Adrenal gland (tissue), 12 donors: Measurements from ENCODE around the gene MYO5B. TPM values are rescaled to one million over a fixed set of nuclear protein-coding genes. Genes with fewer than 3 reads are reported as not detected.

Experiments used
- DNase-seq, 7 donors: peaks; one replicate each; pipeline ENCODE4 v3.0.0-alpha.2; 2019 to 2020
- H3K27ac ChIP-seq, 5 donors: fragments of 200-600 bp; sonication (generic) in 4 of 5; 1 replicate in 3 of 5; 2 replicates in 2 of 5; pipeline versions ENCODE4 v1.5.1 to v1.8.0; 2016 to 2020; ENCODE audit warnings: mild to moderate bottlenecking in 1 of 5
- H3K27me3 ChIP-seq: fragments of 200-600 bp; 2 replicates; pipeline ENCODE4 v1.8.0; 2021
- H3K36me3 ChIP-seq, 2 donors: fragments of 200-600 bp; replicated peaks in 1 of 2; 1 replicate in 1 of 2; 2 replicates in 1 of 2; pipeline versions ENCODE4 v1.5.1 to v1.8.0; 2018 to 2022
- H3K4me1 ChIP-seq, 2 donors: fragments of 200-600 bp; replicated peaks in 1 of 2; 1 replicate in 1 of 2; 2 replicates in 1 of 2; pipeline versions ENCODE4 v1.5.1 to v1.8.0; 2018 to 2021
- H3K4me3 ChIP-seq, 4 donors: fragments of 200-600 bp; sonication (generic) in 3 of 4; one replicate each; pipeline ENCODE4 v1.5.1; 2016 to 2018
- H3K9me3 ChIP-seq, 3 donors: fragments of 200-600 bp; sonication (generic) in 1 of 3; replicated peaks in 1 of 3; 1 replicate in 2 of 3; 2 replicates in 1 of 3; pipeline versions ENCODE4 v1.5.1 to v1.8.0; 2016 to 2021
- POLR2A ChIP-seq, 2 donors: fragments of 450-650 bp; IDR thresholded peaks; one replicate each; pipeline ENCODE4 v1.6.1; 2017; ENCODE audit warnings: antibody characterized with exemption in 2 of 2, mild to moderate bottlenecking in 2 of 2, moderate library complexity in 1 of 2
- WGBS, 4 donors: extraction: QIAGEN DNeasy Blood & Tissue Kit in 2 of 4; methylation state at CpG; one replicate each; pipeline versions ENCODE4 v1.1.5 to v1.1.7; 2013 to 2017; 5-methylcytosine and 5-hydroxymethylcytosine counted together
- intact Hi-C, 2 donors: fragments of 100-400 bp; cut with DNase I; formaldehyde crosslinking; loops; one replicate each; pipeline versions ENCODE4 v1.14.1 to v1.15.0; 2022 to 2023
- polyA plus RNA-seq, 3 donors: library from polyadenylated mRNA; stranded (reverse); fragments of 200-250 nt in 2 of 3; fragments of 350-450 nt in 1 of 3; fragmentation: Illumina TruSeq in 1 of 3; extraction: RNeasy Lipid Tissue Mini Kit (QIAGEN cat#74804) in 1 of 3; gene quantifications; one replicate each; pipeline ENCODE4 v1.2.3, GENCODE V29; 2013 to 2014
- total RNA-seq, 9 donors: library from RNA; depleted of rRNA in 4 of 9; stranded (reverse); fragments of >200 nt in 4 of 9; fragments of 120-200 nt in 1 of 9; fragmentation: NEBNext Ultra II Directional in 1 of 9; extraction: Animal tissue kit (Norgen Biotek cat#: 25700) in 1 of 9; gene quantifications; one replicate each; pipeline versions ENCODE4 v1.1.0 to v1.2.4, GENCODE V29; 2013 to 2023
- TF ChIP-seq, protein P1 (sequence below), 6 experiments: fragments of 450-650 bp in 4 of 6; fragments of 200-600 bp in 2 of 6; sonication (generic) in 1 of 6; IDR thresholded peaks; 1 replicate in 5 of 6; 2 replicates in 1 of 6; pipeline versions ENCODE4 v1.5.1 to v1.8.0; 2016 to 2021; ENCODE audit warnings: antibody characterized with exemption in 6 of 6, mild to moderate bottlenecking in 2 of 6, moderate library complexity in 1 of 6
- donor health status: healthy with polysubstance abuse.
- donor health status: Bipolar disorder and iron deficiency.
- donor health status: DM: yes; HTN: yes; CAD: no.
- donor health status: DM: no; HTN: no; CAD: no.
- donor health status: DM: no; HTN: no; CAD: no.
- donor health status: DM: yes; HTN: yes; CAD: no.

Gene MYO5B
- total and polyA plus RNA-seq, 12 donors: 0.61 to 9.3 (median 2.9) TPM

DNA sequence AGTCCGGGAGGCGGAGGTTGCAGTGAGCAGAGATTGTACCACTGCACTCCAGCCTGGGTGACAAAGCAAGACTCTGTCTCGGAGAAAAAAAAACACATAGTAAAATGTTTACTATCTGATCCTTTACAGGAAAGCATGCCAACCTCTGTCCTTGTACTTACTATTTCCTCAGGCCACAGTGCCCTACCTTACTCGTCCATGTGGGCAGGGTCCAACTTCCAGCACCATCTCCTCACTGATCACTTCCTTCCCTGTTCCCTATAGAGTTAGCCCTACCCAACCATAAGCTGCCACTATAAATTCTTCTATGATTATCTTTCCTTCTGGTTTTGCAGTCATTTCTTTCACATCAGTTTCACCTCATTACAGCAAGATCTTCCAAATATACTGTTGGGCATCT, 136.2 kb downstream of the MYO5B start:
- Histone ChIP-seq H3K27ac (no peak overlapping the region), H3K4me1 (no peaks in the 10 kb centered on the region), H3K4me3 (no peak overlapping the region), H3K27me3 (no peaks in the 10 kb centered on the region), H3K9me3 (no peaks in the 10 kb centered on the region), H3K36me3 (no peaks in the 10 kb centered on the region)
- TF ChIP-seq POLR2A (IDR thresholded peaks at IDR 0.05): no peak
- TF ChIP-seq, protein P1, sequence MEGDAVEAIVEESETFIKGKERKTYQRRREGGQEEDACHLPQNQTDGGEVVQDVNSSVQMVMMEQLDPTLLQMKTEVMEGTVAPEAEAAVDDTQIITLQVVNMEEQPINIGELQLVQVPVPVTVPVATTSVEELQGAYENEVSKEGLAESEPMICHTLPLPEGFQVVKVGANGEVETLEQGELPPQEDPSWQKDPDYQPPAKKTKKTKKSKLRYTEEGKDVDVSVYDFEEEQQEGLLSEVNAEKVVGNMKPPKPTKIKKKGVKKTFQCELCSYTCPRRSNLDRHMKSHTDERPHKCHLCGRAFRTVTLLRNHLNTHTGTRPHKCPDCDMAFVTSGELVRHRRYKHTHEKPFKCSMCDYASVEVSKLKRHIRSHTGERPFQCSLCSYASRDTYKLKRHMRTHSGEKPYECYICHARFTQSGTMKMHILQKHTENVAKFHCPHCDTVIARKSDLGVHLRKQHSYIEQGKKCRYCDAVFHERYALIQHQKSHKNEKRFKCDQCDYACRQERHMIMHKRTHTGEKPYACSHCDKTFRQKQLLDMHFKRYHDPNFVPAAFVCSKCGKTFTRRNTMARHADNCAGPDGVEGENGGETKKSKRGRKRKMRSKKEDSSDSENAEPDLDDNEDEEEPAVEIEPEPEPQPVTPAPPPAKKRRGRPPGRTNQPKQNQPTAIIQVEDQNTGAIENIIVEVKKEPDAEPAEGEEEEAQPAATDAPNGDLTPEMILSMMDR (IDR thresholded peaks at IDR 0.05): no peak
- intact Hi-C loops: no loop called here
- 79 to 87% (median 82%) methylated on average over 4 of the region's 4 CpGs for WGBS, 4 donors
- DNase-seq: no peak

DNA sequence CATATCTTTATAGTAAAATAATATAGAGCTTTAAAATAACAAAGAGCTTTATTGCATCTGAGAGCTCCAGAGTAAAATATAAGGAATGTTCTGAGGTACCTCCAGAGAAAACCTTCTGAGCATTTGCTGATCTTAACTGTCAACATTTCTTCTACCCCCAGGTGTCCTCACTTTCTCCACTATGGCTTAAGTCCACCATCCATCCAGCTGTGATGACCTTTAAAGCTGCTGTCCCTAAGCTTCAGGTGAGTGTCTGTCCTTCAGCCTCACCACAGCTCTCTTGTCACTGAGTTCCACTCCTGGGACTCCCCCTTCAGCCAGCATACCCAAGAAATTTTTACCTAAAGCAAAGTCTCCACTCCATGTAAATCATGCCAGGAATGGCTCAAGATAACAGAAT, 137.9 kb downstream of the MYO5B start:
- Histone ChIP-seq H3K9me3 (no peaks in the 10 kb centered on the region), H3K4me3 (no peak overlapping the region), H3K27me3 (no peaks in the 10 kb centered on the region), H3K27ac (no peak overlapping the region), H3K4me1 (no peaks in the 10 kb centered on the region), H3K36me3 (no peaks in the 10 kb centered on the region)
- no peak for DNase-seq
- TF ChIP-seq, protein P1 (IDR thresholded peaks at IDR 0.05): no peak
- no peak for TF ChIP-seq POLR2A (IDR thresholded peaks at IDR 0.05)
- intact Hi-C loops: no loop called here

DNA sequence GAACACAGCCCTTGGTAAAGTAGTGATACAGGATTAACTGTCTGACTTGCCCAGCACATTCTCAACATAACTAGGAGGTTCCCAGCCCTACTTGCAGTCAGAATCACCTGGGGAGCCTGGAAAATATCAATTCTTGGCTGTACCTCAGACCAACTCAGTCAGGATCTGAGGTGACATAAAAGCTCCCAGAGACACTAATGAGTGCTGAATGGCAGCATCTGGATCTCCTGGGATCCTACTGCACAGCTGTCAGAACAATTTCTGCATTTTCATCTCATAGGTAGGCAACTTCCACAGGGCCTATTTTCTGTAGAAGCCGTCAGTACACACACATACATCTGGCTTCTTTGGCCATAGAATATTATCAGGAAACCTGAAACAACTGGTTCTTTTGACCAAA, 138.8 kb downstream of the MYO5B start:
- intact Hi-C loops: no loop called here
- Histone ChIP-seq H3K4me1 (no peaks in the 10 kb centered on the region), H3K27ac (no peak overlapping the region), H3K36me3 (no peaks in the 10 kb centered on the region), H3K27me3 (no peaks in the 10 kb centered on the region), H3K9me3 (no peaks in the 10 kb centered on the region), H3K4me3 (no peak overlapping the region)
- 96 to 100% (median 98%) methylated on average over 1 of the region's 1 CpG for WGBS, 4 donors
- TF ChIP-seq, protein P1 (IDR thresholded peaks at IDR 0.05): no peak
- no peak for TF ChIP-seq POLR2A (IDR thresholded peaks at IDR 0.05)
- no peak for DNase-seq

DNA sequence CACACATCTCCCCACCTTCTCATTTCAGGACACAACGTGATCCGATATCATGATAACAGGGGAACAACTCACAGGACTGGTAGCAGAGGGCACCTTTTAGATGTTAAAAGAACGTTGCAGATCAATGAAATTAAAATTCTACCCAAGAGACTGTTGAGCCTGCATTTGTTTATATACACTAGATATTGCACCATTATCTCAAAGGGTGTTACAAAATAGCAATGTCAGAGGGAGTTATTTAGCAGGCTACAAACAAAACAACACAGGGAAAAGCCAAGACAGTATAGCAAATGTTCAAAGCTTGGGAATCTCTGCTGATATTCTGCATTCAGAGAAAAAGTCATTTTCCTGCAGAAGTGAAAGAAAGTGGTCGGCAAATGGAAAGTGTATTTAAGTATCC, 139.5 kb downstream of the MYO5B start:
- no peaks in the 10 kb centered on the region for H3K9me3 ChIP-seq
- DNase-seq: no peak
- no peaks in the 10 kb centered on the region for H3K36me3 ChIP-seq
- H3K27ac ChIP-seq: no peak overlapping the region
- intact Hi-C loops: no loop called here
- H3K4me3 ChIP-seq: no peak overlapping the region
- H3K4me1 ChIP-seq: no peaks in the 10 kb centered on the region
- TF ChIP-seq, protein P1 (IDR thresholded peaks at IDR 0.05): no peak
- TF ChIP-seq POLR2A (IDR thresholded peaks at IDR 0.05): no peak
- WGBS, 4 donors: 72 to 81% (median 79%) methylated on average over 4 of the region's 4 CpGs
- H3K27me3 ChIP-seq: no peaks in the 10 kb centered on the region
